Astrocyte of the cerebellum (primary cell): ENCODE measurements around the gene FAM118A.
A peak's percentile ranks its signal among the peaks of the same experiment; 100 is the strongest.

Source experiments
- DNase-seq: peaks from one replicate; pipeline ENCODE4 v3.0.0-alpha.2; 2011; ENCODE audit warnings: low read depth
- H3K4me3 ChIP-seq: 2 replicates; pipeline ENCODE4 v1.5.1; 2011; ENCODE audit warnings: mild to moderate bottlenecking, low read depth, low read length, moderate library complexity
- CTCF ChIP-seq: IDR thresholded peaks from 2 replicates; pipeline ENCODE4 v1.5.1; 2012; ENCODE audit warnings: low read length, low read depth, moderate library complexity, mild to moderate bottlenecking; ENCODE audit errors: missing control alignments
- in situ Hi-C: cut with HindIII; loops from 2 replicates; pipeline ENCODE4 v1.10.0; 2017; ENCODE audit warnings: low sequenced_read_pairs

FAM118A gene

GRCh38 chr22:45316796-45317526 lies 7.2 kb downstream of the FAM118A start:
- in situ Hi-C loops = no loop called here
- no peak for TF ChIP-seq CTCF
- no peak overlapping the region for H3K4me3 ChIP-seq
- DNase-seq = no peak

GRCh38 chr22:45317551-45318167 lies 7.9 kb downstream of the FAM118A start:
- in situ Hi-C loops = no loop called here
- TF ChIP-seq CTCF = peak; percentile 54
- DNase-seq = no peak
- H3K4me3 ChIP-seq = no peak overlapping the region

- no peak for TF ChIP-seq CTCF
- in situ Hi-C loops = no loop called here
- DNase-seq = peak; percentile 90
- no peak overlapping the region for H3K4me3 ChIP-seq
Observed at GRCh38 chr22:45318168-45318557, 8.4 kb downstream of the FAM118A start.

- no peak for DNase-seq
- no peak for TF ChIP-seq CTCF
- in situ Hi-C loops = no loop called here
- H3K4me3 ChIP-seq = no peak overlapping the region
Observed at GRCh38 chr22:45318558-45319323, 9.0 kb downstream of the FAM118A start.

- peak; percentile 54 for DNase-seq
- H3K4me3 ChIP-seq = no peak overlapping the region
- TF ChIP-seq CTCF = no peak
- in situ Hi-C loops = no loop called here
Observed at GRCh38 chr22:45319324-45319685, 9.6 kb downstream of the FAM118A start.

GRCh38 chr22:45320357-45320976 lies 10.7 kb downstream of the FAM118A start:
- no peak for DNase-seq
- H3K4me3 ChIP-seq = no peak overlapping the region
- TF ChIP-seq CTCF = no peak
- in situ Hi-C loops = no loop called here
